Neural progenitor cell (in vitro differentiated cells): ENCODE results near the gene PTGER4. TPM values are rescaled to one million over a fixed set of nuclear protein-coding genes. Genes with fewer than 3 reads are reported as not detected.

Experiments
- DNase-seq: peaks from one replicate; pipeline ENCODE4 v3.0.0-alpha.2; 2016; ENCODE audit warnings: low spot score
- H2AFZ ChIP-seq: fragments of 200-600 bp; sonication (generic); replicated peaks from 2 replicates; pipeline ENCODE4 v1.6.1; 2016; ENCODE audit warnings: antibody characterized with exemption
- H3F3A ChIP-seq: fragments of 200-600 bp; sonication (generic); 2 replicates; pipeline ENCODE4 v1.6.1; 2016; ENCODE audit warnings: antibody characterized with exemption, low read depth
- H3K27ac ChIP-seq: fragments of 200-600 bp; sonication (generic); 2 replicates; pipeline ENCODE4 v1.5.1; 2016; ENCODE audit warnings: mild to moderate bottlenecking
- H3K27me3 ChIP-seq: fragments of 200-600 bp; sonication (generic); 2 replicates; pipeline ENCODE4 v1.6.1; 2016; ENCODE audit warnings: mild to moderate bottlenecking, moderate library complexity
- H3K36me3 ChIP-seq: fragments of 200-600 bp; sonication (generic); 2 replicates; pipeline ENCODE4 v1.5.1; 2016
- H3K4me1 ChIP-seq: fragments of 200-600 bp; sonication (generic); 2 replicates; pipeline ENCODE4 v1.6.1; 2016; ENCODE audit warnings: mixed run types
- H3K4me2 ChIP-seq: fragments of 200-600 bp; sonication (generic); 2 replicates; pipeline ENCODE4 v1.6.1; 2016
- H3K4me3 ChIP-seq: fragments of 200-600 bp; sonication (generic); 2 replicates; pipeline ENCODE4 v1.5.1; 2016
- H3K79me2 ChIP-seq: fragments of 200-600 bp; sonication (generic); 2 replicates; pipeline ENCODE4 v1.6.1; 2016; ENCODE audit warnings: low read depth
- H3K9ac ChIP-seq: fragments of 200-600 bp; sonication (generic); 2 replicates; pipeline ENCODE4 v1.6.1; 2016
- H3K9me3 ChIP-seq: fragments of 200-600 bp; sonication (generic); 2 replicates; pipeline ENCODE4 v1.5.1; 2016; ENCODE audit warnings: low read depth
- H4K20me1 ChIP-seq: fragments of 200-600 bp; sonication (generic); 2 replicates; pipeline ENCODE4 v1.6.1; 2016; ENCODE audit warnings: low read depth
- H3K27ac Mint-ChIP-seq: 3 replicates; pipeline ENCODE4 v1.8.0; 2021; ENCODE audit warnings: mixed read lengths
- H3K27me3 Mint-ChIP-seq: 2 replicates; pipeline ENCODE4 v1.8.0; 2022; ENCODE audit warnings: low read depth, mild to moderate bottlenecking, inconsistent platforms, moderate library complexity, mixed read lengths; ENCODE audit not compliant: insufficient read depth
- H3K36me3 Mint-ChIP-seq: 3 replicates; pipeline ENCODE4 v1.8.0; 2021; ENCODE audit warnings: mixed read lengths
- H3K4me1 Mint-ChIP-seq: 3 replicates; pipeline ENCODE4 v1.8.0; 2021; ENCODE audit warnings: mixed read lengths
- H3K4me3 Mint-ChIP-seq: 3 replicates; pipeline ENCODE4 v1.8.0; 2021; ENCODE audit warnings: mild to moderate bottlenecking, moderate library complexity, mixed read lengths
- H3K9me3 Mint-ChIP-seq: 3 replicates; pipeline ENCODE4 v1.8.0; 2020; ENCODE audit warnings: mixed read lengths
- EZH2 ChIP-seq: fragments of 200-600 bp; sonication (generic); IDR thresholded peaks from 2 replicates; pipeline ENCODE4 v1.6.1; 2017; ENCODE audit warnings: antibody characterized with exemption, mild to moderate bottlenecking, moderate library complexity
- EZH2phosphoT487 ChIP-seq: fragments of 200-600 bp; sonication (generic); IDR thresholded peaks from 2 replicates; pipeline ENCODE4 v1.6.1; 2017; ENCODE audit warnings: antibody characterized with exemption
- total RNA-seq: library from RNA; depleted of rRNA; stranded (reverse); fragments of >200 nt; gene quantifications from 2 replicates; pipeline ENCODE4 v1.2.3, GENCODE V29; 2015; ENCODE audit warnings: low replicate concordance
- TF ChIP-seq, protein P1 (sequence below): fragments of 200-600 bp; sonication (generic); IDR thresholded peaks from 2 replicates; pipeline ENCODE4 v1.5.1; 2017; ENCODE audit warnings: antibody characterized with exemption, mild to moderate bottlenecking

The PTGER4 gene
- total RNA-seq, 1 donor from 2014 or later: not detected

DNA sequence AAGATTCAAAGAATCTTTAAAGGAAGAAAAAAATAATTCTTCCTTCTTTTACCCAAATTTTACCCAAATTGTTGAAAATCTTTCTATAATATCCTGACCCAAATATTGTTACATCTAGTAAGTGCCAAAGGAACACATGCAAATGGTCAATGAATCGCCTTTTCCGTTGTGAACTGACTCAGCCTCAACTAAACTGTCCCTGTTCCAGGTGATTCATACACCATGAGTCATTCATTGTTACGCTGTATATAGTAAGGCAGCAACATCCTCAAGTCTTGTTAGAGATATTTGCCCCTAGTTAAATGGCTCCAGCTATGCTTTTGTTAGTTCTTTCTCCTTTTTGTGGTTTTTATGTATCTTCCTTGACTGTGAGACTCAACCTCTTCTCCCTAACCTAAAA is 9.7 kb downstream of the PTGER4 start:
- H3K27ac Mint-ChIP-seq: no peak overlapping the region
- Histone ChIP-seq H3K79me2 (no peaks in the 10 kb centered on the region), H3K27ac (no peak overlapping the region)

DNA sequence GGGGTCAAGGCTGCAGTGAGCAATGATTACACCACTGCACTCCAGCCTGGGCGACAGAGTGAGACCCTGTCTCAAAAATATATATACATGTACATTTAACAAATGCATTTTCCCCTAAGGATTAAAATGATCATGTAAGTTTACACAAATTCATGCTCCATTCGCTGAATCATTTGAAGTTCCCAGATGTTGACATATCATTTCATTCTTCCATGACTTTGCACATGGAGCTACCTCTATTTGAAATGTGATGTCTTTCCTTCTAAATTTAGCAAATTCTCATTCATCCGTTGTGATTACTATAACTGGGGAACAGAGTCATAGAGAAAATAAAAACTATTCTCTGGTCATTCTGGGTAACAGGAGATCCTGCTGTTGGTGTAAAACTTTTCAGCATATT is 10.6 kb downstream of the PTGER4 start:
- H3K36me3 ChIP-seq: no peaks in the 10 kb centered on the region
- TF ChIP-seq EZH2phosphoT487 (no peak), EZH2 (no peak)
- TF ChIP-seq, protein P1, sequence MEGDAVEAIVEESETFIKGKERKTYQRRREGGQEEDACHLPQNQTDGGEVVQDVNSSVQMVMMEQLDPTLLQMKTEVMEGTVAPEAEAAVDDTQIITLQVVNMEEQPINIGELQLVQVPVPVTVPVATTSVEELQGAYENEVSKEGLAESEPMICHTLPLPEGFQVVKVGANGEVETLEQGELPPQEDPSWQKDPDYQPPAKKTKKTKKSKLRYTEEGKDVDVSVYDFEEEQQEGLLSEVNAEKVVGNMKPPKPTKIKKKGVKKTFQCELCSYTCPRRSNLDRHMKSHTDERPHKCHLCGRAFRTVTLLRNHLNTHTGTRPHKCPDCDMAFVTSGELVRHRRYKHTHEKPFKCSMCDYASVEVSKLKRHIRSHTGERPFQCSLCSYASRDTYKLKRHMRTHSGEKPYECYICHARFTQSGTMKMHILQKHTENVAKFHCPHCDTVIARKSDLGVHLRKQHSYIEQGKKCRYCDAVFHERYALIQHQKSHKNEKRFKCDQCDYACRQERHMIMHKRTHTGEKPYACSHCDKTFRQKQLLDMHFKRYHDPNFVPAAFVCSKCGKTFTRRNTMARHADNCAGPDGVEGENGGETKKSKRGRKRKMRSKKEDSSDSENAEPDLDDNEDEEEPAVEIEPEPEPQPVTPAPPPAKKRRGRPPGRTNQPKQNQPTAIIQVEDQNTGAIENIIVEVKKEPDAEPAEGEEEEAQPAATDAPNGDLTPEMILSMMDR: no peak
- Mint-ChIP-seq H3K9me3 (no peaks in the 10 kb centered on the region), H3K27ac (no peak overlapping the region), H3K4me1 (no peaks in the 10 kb centered on the region), H3K27me3 (peaks cover 2% of the 10 kb centered on the region), H3K36me3 (no peaks in the 10 kb centered on the region), H3K4me3 (no peak overlapping the region)
- no peaks in the 10 kb centered on the region for H3K79me2 ChIP-seq
- H3K27ac ChIP-seq: no peak overlapping the region
- H3K4me2 ChIP-seq: no peak overlapping the region
- H3K9ac ChIP-seq: no peak overlapping the region
- no peaks in the 10 kb centered on the region for H4K20me1 ChIP-seq
- H2AFZ ChIP-seq: no peak overlapping the region
- no peak for DNase-seq
- no peaks in the 10 kb centered on the region for H3F3A ChIP-seq
- no peaks in the 10 kb centered on the region for H3K9me3 ChIP-seq
- peaks cover 2% of the 10 kb centered on the region for H3K27me3 ChIP-seq
- H3K4me3 ChIP-seq: no peak overlapping the region
- H3K4me1 ChIP-seq: no peaks in the 10 kb centered on the region

More for the DNA sequence above, 9.7 kb downstream of the PTGER4 start:
- Histone ChIP-seq H3K4me3 (no peak overlapping the region), H3K4me1 (no peaks in the 10 kb centered on the region), H4K20me1 (no peaks in the 10 kb centered on the region), H3K27me3 (peaks cover 10% of the 10 kb centered on the region), H3K4me2 (no peak overlapping the region), H3K9ac (no peak overlapping the region), H3F3A (no peaks in the 10 kb centered on the region), H3K9me3 (no peaks in the 10 kb centered on the region), H2AFZ (no peak overlapping the region), H3K36me3 (no peaks in the 10 kb centered on the region)
- Mint-ChIP-seq H3K9me3 (no peaks in the 10 kb centered on the region), H3K27me3 (peaks cover 2% of the 10 kb centered on the region), H3K4me3 (no peak overlapping the region), H3K36me3 (no peaks in the 10 kb centered on the region), H3K4me1 (no peaks in the 10 kb centered on the region)
- DNase-seq: no peak
- TF ChIP-seq, protein P1: no peak

DNA sequence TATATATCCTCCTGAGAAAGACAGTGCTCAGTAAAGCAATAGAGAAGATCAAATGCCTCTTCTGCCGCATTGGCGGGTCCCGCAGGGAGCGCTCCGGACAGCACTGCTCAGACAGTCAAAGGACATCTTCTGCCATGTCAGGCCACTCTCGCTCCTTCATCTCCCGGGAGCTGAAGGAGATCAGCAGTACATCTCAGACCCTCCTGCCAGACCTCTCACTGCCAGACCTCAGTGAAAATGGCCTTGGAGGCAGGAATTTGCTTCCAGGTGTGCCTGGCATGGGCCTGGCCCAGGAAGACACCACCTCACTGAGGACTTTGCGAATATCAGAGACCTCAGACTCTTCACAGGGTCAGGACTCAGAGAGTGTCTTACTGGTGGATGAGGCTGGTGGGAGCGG is 12.2 kb downstream of the PTGER4 start:
- Mint-ChIP-seq H3K9me3 (no peaks in the 10 kb centered on the region), H3K4me1 (no peaks in the 10 kb centered on the region), H3K36me3 (no peaks in the 10 kb centered on the region), H3K27me3 (peaks cover 2% of the 10 kb centered on the region), H3K4me3 (no peak overlapping the region), H3K27ac (no peak overlapping the region)
- Histone ChIP-seq H3K27me3 (no peaks in the 10 kb centered on the region), H2AFZ (no peak overlapping the region), H3K9ac (no peak overlapping the region), H3K79me2 (no peaks in the 10 kb centered on the region), H3F3A (no peaks in the 10 kb centered on the region), H3K27ac (no peak overlapping the region), H4K20me1 (no peaks in the 10 kb centered on the region), H3K4me2 (no peak overlapping the region), H3K4me3 (no peak overlapping the region), H3K4me1 (no peaks in the 10 kb centered on the region), H3K36me3 (no peaks in the 10 kb centered on the region), H3K9me3 (no peaks in the 10 kb centered on the region)
- DNase-seq: no peak
- TF ChIP-seq EZH2phosphoT487: no peak
- TF ChIP-seq, protein P1: no peak
- TF ChIP-seq EZH2: no peak

DNA sequence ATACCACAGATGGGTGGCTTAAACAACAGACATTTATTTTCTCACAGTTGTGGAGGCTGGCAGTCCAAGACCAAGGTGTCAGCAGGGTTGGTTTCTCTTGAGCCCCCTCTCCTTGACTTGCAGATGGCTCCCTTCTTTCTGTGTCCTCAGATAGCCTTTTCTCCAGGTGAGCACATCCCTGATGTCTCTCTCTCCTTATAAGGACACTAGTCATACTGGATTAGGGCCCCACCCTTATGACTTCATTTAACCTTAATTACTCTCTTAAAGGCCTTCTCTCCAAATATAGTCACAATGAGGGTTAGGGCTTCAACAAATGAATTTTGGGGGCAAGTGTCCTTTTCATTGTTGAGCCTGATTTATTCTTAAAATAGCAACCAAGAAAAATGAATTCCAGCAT is 14.7 kb downstream of the PTGER4 start:
- DNase-seq: no peak
- TF ChIP-seq EZH2phosphoT487: no peak
- TF ChIP-seq EZH2: no peak
- TF ChIP-seq, protein P1: no peak
- no peak overlapping the region for H3K4me3 Mint-ChIP-seq
- no peaks in the 10 kb centered on the region for H3K36me3 Mint-ChIP-seq
- no peak overlapping the region for H3K27ac ChIP-seq
- no peaks in the 10 kb centered on the region for H4K20me1 ChIP-seq
- no peaks in the 10 kb centered on the region for H3K27me3 ChIP-seq
- no peaks in the 10 kb centered on the region for H3F3A ChIP-seq
- no peaks in the 10 kb centered on the region for H3K36me3 ChIP-seq
- no peak overlapping the region for H3K4me3 ChIP-seq
- H3K4me2 ChIP-seq: no peak overlapping the region
- H3K27ac Mint-ChIP-seq: no peak overlapping the region
- no peaks in the 10 kb centered on the region for H3K27me3 Mint-ChIP-seq
- no peaks in the 10 kb centered on the region for H3K9me3 Mint-ChIP-seq
- no peaks in the 10 kb centered on the region for H3K4me1 ChIP-seq
- no peaks in the 10 kb centered on the region for H3K4me1 Mint-ChIP-seq
- H3K9ac ChIP-seq: no peak overlapping the region
- no peaks in the 10 kb centered on the region for H3K9me3 ChIP-seq
- no peak overlapping the region for H2AFZ ChIP-seq
- no peaks in the 10 kb centered on the region for H3K79me2 ChIP-seq
